ENCODE data around the gene MPC2. TPM values are rescaled to one million over a fixed set of nuclear protein-coding genes. Genes with fewer than 3 reads are reported as not detected.
"Not testable (repeated sequence)": the region's sequence is repeated elsewhere in the genome, so short reads cannot be mapped to it uniquely, and the experiment has no call there.

The MPC2 gene
- total RNA-seq, 1 donor from 2014 or later: 17.7 TPM

- Histone ChIP-seq H3K4me3 (no peak overlapping the region), H3K4me1 (no peaks in the 10 kb centered on the region), H3K27me3 (no peaks in the 10 kb centered on the region), H3K9me3 (no peaks in the 10 kb centered on the region), H3K27ac (no peak overlapping the region), H3K36me3 (no peaks in the 10 kb centered on the region)
- TF ChIP-seq POLR2AphosphoS5 (IDR thresholded peaks at IDR 0.05; ENCODE audit: insufficient read depth in 1 of 2, low read depth in 1 of 2) (no peak), POLR2A (IDR thresholded peaks at IDR 0.05) (no peak), CTCF (IDR thresholded peaks at IDR 0.05) (no peak)
- intact Hi-C loops (cut with DNase I): no loop called here
- no peak for DNase-seq (ENCODE audit: extremely low spot score in 2 of 2)
These were observed 58.3 kb downstream of the MPC2 start for GRCh38 chr1:167878372-167879160.

- no peak overlapping the region for H3K4me3 ChIP-seq
- no peaks in the 10 kb centered on the region for H3K36me3 ChIP-seq
These were observed 60.2 kb downstream of the MPC2 start for GRCh38 chr1:167876597-167877175.

GRCh38 chr1:167871331-167871730 lies 65.5 kb downstream of the MPC2 start:
- TF ChIP-seq POLR2A (IDR thresholded peaks at IDR 0.05) (no peak), POLR2AphosphoS5 (IDR thresholded peaks at IDR 0.05; ENCODE audit: insufficient read depth in 1 of 2, low read depth in 1 of 2) (no peak)
- Histone ChIP-seq H3K36me3 (no peaks in the 10 kb centered on the region), H3K27me3 (no peaks in the 10 kb centered on the region), H3K27ac (no peak overlapping the region), H3K4me3 (no peak overlapping the region), H3K9me3 (no peaks in the 10 kb centered on the region), H3K4me1 (no peaks in the 10 kb centered on the region)
- intact Hi-C loops (cut with DNase I): no loop called here
- no peak for DNase-seq (ENCODE audit: extremely low spot score in 2 of 2)

More at GRCh38 chr1:167876597-167877175, 60.2 kb downstream of the MPC2 start:
- H3K4me1 ChIP-seq: no peaks in the 10 kb centered on the region
- no peak for TF ChIP-seq POLR2A (IDR thresholded peaks at IDR 0.05)
- TF ChIP-seq POLR2AphosphoS5 (IDR thresholded peaks at IDR 0.05; ENCODE audit: insufficient read depth in 1 of 2, low read depth in 1 of 2): no peak
- no peak for TF ChIP-seq CTCF (IDR thresholded peaks at IDR 0.05)
- H3K27ac ChIP-seq: no peak overlapping the region
- no peaks in the 10 kb centered on the region for H3K27me3 ChIP-seq
- intact Hi-C loops (cut with DNase I): no loop called here
- no peaks in the 10 kb centered on the region for H3K9me3 ChIP-seq
- no peak for DNase-seq (ENCODE audit: extremely low spot score in 2 of 2)

- H3K36me3 ChIP-seq; H3K27me3 ChIP-seq; intact Hi-C loops (cut with DNase I); H3K9me3 ChIP-seq; H3K4me3 ChIP-seq; DNase-seq (ENCODE audit: extremely low spot score in 2 of 2); H3K4me1 ChIP-seq; H3K27ac ChIP-seq: not testable (repeated sequence)
These were observed 67.5 kb downstream of the MPC2 start for GRCh38 chr1:167869157-167870001.

- DNase-seq (ENCODE audit: extremely low spot score in 2 of 2); H3K27ac ChIP-seq; H3K36me3 ChIP-seq; H3K4me1 ChIP-seq; H3K9me3 ChIP-seq; H3K4me3 ChIP-seq; H3K27me3 ChIP-seq; intact Hi-C loops (cut with DNase I): not testable (repeated sequence)
These were observed 70.0 kb downstream of the MPC2 start for GRCh38 chr1:167866739-167867414.

Other genes with a start within 250 kb of the MPC2 start
- gene MPZL1, start 215.1 kb downstream of the MPC2 start, total RNA-seq: 69.7 TPM
- gene ADCY10, start 22.9 kb downstream of the MPC2 start, total RNA-seq: not detected
- gene DCAF6, start 389 bp downstream of the MPC2 start, total RNA-seq: 80.5 TPM
- 15.7 TPM for gene GPR161, start 199.9 kb upstream of the MPC2 start, total RNA-seq
- 20.4 TPM for gene TIPRL, start 241.9 kb upstream of the MPC2 start, total RNA-seq

Measured in vagina (tissue), 2 donors.